HG03575 (cell line): ENCODE measurements around the gene OR51F1.
"Not testable (repeated sequence)": the region's sequence is repeated elsewhere in the genome, so short reads cannot be mapped to it uniquely, and the experiment has no call there.

Experiments
- ATAC-seq: cut with Tn5 transposase; IDR thresholded peaks from one replicate; pipeline ENCODE4 v1.9.1; 2021; ENCODE audit not compliant: unreplicated experiment, insufficient number of reproducible peaks, low FRiP score; ENCODE audit errors: extremely low read depth

Gene OR51F1

GRCh38 chr11:4769838-4770237, at the start of gene OR51F1:
Gene OR51F1, minus strand, starts transcription at chr11:4769938. Its CDS starts 0 bp downstream, at chr11:4769938.
- ATAC-seq = no peak

DNA sequence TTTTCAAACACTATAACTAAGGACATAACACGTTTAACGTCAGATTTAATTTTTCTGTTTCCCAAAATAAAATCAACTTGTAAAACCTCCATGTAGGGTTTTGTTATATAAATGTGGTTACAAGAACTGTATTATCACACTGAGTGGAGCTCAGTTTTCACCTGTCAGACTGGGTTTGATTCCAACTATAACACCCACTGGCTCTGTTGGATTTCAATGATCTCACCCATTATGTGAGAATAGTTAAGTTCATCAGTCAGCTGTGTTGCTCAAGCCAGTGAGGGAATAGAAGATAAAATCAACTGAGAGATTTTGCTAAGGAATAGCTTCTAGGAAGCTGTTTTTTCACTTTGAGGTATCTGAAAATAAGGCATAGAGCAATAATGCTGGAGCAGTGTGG, 39.5 kb upstream of the OR51F1 start:
- ATAC-seq = no peak

DNA sequence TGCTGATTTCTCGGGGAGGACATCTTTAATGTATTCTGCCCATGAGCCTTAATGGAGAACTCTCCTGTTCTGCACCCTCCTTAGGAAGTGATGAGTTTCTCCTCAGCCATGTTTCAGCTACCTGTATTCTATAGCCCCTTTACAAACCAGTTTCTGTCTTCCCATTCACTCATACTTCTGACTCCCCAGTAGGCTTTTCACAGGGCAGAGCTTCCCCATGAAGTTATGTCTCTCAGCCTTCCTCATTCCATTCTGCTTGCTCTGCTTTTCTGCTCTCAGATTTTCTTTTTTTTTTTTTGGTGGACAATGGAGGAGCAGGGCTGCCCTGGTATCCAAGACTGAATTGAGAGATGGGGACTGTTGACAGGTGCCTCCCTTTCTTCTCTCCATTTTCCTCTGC, 38.7 kb upstream of the OR51F1 start:
- ATAC-seq = no peak

- no peak for ATAC-seq
Observed at GRCh38 chr11:4804280-4804679, 34.5 kb upstream of the OR51F1 start, which contains the start of gene OR52R1. Gene OR52R1, minus strand, starts transcription at chr11:4804380. Its CDS starts 0 bp downstream, at chr11:4804380.

DNA sequence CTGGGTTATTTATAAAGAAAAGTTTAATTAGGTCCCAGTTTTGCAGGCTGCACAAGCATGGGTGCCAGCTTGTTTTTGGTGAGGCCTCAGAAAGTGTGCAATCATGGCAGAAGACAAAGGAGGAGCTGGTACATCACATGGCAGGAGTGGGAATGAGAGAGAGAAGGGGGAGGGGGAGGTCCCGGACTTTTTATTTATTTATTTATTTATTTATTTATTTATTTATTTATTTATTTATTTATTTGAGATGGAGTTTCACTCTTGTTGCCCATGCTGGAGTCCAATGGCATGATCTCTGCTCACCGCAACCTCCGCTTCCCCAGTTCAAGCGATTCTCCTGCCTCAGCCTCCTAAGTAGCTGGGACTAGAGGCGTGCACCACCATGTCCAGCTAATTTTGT, 31.6 kb upstream of the OR51F1 start:
- not testable (repeated sequence) for ATAC-seq

DNA sequence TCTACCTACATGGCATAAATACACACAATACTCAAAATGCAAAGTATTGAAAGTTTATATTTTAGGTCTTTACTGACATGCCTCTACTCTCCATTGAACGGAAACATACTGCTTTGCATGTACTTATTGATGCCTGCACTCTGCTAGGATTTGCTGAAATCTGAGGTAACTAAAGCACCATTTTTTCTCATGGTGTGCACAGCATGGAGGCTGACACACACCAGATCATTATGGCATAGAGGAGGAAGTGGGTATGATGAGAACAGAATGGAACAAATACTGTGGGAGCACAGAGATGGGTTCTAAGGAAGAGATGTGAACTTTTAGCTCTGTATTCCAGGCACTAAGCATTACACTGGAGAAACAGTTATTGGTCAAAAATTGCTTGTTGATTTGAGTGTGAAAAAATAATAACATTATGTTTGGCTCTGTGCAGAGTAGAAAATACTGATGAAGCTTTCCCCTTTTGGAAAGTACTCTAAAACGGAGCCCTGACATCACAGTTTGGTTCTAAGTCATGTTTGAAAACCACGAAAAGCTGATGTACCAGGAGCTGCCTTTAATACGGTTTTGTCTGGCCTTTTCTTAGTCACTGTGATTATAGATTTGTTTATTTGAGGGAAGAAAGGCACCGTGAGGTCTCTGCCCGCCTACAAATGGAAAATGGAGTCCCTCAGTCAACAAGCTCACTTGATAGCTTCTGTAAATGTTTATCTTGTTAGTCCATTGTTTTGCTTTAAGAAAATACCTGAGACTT, 28.9 kb upstream of the OR51F1 start:
- no peak for ATAC-seq

DNA sequence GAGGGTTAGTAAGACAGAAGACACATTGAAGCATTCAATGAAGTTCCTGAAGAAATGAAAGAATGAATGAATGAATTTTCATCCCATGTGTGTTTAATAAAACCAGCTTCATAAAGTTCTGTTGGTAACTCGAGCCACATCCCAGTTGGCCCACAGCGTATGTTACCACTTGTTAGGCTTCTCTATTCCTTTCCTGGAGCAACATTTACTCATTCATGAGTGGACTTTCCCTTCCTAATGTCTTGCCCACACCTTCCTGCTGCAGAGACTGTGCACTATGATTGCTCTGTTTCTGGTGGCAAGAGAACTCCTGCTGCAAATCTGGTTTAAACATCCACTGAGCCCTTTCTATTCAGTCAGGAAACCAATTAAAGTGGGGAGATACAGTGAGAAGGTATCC, 27.5 kb upstream of the OR51F1 start:
- no peak for ATAC-seq

DNA sequence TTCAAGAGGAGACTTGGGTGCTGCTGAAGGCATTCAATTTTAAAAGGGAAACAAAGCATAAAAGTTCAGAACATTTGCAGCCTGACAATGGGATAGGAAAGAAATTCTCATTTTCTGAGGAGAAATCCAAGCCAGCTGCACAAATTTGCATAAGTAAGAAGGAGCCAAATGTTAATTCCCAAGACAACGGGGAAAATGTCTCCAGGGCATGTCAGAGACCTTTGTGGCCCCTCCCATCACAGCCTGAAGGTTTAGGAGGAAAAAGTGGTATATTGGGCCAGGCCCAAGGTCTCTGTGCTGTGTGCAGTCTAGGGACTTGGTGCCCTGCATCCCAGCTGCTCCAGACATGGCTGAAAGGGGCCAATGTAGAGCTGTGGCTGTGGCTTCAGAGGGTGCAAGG, 12.7 kb upstream of the OR51F1 start:
- ATAC-seq = no peak

- ATAC-seq = no peak
Observed at GRCh38 chr11:4768094-4768493, 1.6 kb downstream of the OR51F1 start.

DNA sequence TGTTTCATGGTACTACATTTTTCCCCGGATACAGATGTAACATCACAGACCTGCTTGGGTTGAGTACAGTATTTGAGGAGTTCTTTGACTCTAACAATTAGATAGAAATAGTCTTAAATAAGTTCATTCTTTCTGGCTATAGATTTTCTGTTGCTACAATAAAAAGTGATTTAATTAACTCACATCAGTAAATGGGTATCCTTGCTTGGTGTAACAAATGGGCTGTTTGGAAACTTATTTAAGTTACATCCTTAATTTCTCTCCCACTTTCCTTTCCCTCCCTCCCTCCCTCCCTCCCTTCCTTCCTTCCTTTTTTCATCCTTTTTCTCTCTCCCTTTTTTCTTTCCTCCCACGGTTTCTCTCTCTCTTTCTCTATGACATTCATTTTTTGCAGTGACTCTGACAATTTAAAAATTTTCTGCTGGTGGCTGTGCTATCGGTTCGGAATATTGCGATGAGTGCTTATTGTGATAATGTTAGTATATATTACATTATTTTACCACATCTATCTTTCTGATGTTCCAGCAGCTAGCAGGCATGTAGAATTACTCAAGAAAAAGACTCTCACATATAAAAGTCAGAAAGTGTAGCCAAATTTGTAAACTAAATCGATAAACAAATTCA, 3.2 kb downstream of the OR51F1 start:
- ATAC-seq = no peak

DNA sequence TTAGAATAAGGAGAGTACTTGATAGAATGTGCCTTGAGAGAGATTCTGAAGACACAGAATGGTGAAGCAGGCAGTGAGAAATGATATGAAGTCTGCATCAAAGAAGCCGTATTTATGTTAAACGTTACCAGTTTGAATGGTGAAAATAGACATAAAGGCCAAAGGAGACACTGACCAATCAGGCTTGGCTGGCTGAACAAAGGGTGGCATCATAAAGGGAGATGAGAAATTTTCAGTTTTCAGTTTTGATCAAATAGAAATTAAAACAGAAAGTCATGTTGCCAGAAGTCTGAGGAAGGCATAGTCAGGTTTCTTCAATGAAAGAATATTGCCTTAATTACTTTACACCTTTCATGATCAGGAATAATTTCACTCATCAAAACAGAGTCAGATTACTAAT, 6.6 kb downstream of the OR51F1 start:
- ATAC-seq = no peak

DNA sequence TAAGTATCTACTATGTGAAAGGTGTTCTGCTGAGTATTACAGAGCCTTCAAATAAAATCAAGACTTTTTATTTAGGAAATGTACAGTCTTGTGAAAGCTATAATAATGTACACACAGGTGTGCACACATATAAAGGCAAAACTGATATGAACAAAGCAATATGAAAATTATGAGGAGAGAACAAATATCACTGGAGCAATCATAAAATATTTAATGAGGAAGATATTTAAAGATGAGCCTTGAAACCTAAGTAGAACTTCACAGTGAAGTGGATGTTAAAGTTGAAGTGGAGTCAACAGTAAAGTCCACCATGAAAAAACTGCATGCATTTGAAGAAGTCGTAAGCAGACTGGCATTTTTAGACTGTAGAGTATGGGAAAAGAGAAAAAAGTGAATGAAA, 18.5 kb downstream of the OR51F1 start:
- ATAC-seq = no peak

- ATAC-seq = no peak
Observed at GRCh38 chr11:4748438-4748837, 21.3 kb downstream of the OR51F1 start.

GRCh38 chr11:4740735-4741134, 29.0 kb downstream of the OR51F1 start:
- ATAC-seq = no peak

- ATAC-seq = no peak
Observed at GRCh38 chr11:4727171-4727570, 42.6 kb downstream of the OR51F1 start.

GRCh38 chr11:4722616-4723534, 46.9 kb downstream of the OR51F1 start:
- not testable (repeated sequence) for ATAC-seq
